GM18505 (cell line): ENCODE data around the gene SPSB4.
"Not testable (repeated sequence)": the region's sequence is repeated elsewhere in the genome, so short reads cannot be mapped to it uniquely, and the experiment has no call there.

Experiments
- ATAC-seq: cut with Tn5 transposase; IDR thresholded peaks from one replicate; pipeline ENCODE4 v1.9.1; 2021; ENCODE audit not compliant: unreplicated experiment
- POLR2A ChIP-seq: IDR thresholded peaks from 4 replicates; pipeline ENCODE4 v1.6.1; 2011; ENCODE audit warnings: borderline replicate concordance; ENCODE audit not compliant: insufficient read depth, insufficient read length; ENCODE audit errors: extremely low read depth

Gene SPSB4

DNA sequence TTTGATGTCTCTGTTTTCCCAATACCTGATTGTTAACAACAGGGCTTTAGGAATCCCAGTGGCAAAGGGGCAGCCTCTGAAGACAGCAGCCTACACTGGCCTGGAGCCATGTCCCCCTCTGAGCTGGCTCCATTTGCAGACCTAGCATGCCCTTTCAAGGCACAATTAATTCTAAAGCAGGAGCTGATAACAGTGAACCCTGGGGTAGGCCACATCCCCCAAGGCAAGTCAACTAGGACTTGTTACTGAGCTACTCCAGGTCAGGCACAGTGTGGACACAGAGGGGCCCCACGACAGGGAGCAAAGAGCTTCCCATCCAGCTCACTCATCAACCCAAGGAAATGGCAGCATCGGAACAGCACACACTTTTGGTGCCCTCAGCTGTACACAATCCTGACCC, 51.9 kb downstream of the SPSB4 start:
- TF ChIP-seq POLR2A = no peak
- ATAC-seq = no peak

DNA sequence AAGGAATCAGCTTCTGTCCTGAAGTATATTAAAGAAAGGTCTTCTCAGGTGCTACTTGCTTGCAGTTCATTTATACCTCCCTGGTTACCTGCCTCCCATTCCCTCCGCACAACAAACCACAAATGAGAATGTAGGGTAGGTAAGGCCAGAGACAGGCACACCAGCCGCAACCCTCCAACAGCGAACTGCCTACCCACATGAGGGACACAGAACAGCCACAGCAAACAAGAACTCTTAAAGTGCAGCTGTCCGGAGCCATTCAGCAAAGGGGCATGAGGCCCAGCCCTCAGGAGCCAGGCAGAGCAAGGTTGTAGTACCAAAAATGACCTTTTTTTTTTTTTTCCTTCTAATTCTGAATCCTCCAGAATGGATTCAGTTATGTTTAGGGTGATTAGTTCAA, 52.4 kb downstream of the SPSB4 start:
- no peak for ATAC-seq
- no peak for TF ChIP-seq POLR2A

DNA sequence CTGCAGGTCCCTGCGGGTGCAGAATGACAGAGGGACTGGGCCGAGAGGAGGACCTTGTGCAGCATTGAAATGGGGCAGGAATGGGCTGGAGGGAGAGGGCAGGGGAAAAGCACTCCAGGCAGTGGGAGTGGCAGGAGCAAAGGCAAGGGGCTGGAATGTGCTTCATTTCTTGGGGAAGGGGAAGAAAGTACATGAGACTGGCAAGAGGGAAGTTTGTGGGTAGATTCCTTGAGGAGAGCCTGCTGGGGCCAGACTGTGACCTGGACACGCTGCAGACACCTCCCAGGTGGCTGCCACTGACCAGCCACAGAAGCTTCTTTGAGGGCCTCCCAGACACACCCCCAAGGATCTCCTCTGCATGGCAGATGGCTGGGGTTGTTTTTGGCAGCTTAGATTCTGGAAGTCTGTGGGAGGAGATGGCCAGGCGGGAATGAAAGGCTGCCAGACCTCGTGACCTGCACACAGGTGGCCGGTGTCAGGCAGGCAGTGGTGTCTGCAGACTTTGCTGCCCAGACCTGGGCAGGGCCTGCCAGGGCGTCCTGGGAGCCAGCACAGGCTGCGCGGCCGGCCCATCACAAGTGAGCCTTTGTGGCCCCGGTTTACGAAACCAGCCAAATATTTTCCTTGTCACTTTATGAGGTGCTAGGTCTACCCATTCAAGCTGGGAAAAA, 53.1 kb downstream of the SPSB4 start:
- no peak for ATAC-seq
- TF ChIP-seq POLR2A = no peak

DNA sequence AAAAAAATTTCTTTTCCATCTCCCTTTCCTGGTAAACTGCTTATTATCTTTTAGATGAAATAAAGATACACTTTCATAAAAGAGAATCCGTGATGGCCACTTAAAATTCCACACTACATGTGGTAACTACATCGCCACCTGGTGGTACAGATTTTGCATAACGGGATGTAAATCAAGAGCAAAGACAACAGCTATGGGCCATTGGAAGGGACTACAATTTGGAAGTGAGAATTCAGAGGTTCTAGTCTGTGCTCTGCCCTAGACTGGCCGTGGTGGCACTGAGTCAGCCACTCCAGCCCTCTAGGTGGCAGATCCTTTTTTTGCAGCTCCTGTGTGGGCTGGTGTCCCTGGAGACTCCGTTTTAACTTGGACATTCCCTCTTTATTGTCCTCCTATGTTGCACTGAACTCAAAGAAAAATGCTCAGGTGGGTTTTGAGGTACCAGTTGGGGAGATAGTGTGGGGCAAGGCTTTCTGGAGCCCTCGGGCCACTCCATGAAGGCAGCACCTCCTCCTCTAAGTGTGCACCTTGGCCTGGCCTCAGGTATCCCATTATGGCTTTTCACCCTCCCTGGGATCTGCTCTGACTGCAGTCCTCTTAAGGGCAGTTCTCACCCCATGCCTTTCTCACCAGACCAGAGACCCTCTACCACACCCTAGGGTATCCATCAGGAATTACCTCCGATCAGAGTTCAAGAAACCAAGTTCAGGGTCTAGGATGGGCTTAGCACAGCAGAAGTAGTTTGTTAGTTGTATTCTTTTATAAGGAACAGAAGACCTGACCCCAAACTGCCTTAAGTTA, 54.9 kb downstream of the SPSB4 start:
- no peak for ATAC-seq
- no peak for TF ChIP-seq POLR2A

DNA sequence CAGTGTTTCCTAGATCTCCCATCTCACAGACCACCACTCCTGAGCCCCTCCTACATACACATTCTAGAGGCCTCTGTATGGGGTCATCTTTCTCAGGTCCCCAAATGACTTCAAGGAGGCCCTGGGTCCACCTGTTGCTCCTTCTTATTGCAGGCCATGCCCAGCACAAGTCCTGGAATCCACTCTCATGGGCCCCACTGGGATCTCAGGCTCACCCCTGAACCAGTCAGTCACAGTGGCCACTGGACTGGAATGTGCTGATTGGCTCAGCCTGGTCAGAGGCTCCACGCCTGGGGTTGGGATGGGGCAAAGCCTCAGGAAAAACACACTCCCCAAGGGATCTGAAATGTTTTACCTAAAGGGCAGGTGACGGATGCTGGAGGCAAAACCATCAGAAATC, 55.7 kb downstream of the SPSB4 start:
- no peak for ATAC-seq

DNA sequence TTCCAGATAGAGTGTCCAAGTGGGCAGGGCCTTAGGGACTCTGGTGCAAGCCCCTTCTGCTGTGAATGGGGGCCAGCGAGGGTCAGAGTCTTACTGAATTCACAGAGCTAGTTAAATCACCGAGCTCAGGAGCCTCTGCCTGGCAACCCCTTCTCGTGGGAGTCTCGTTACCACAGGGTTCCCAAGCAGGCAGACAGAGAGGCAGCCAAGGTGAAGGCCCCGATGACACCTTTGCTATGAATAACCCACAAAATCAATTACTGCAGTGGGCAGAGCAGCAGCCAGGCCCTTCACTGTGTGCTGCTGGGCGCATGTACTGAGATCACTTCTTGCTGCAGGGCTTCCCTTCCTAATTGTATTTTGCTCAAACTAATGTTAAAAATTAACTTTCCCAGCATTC, 56.9 kb downstream of the SPSB4 start:
- ATAC-seq = no peak
- TF ChIP-seq POLR2A = no peak

More for the DNA sequence above, 55.7 kb downstream of the SPSB4 start:
- TF ChIP-seq POLR2A = no peak

DNA sequence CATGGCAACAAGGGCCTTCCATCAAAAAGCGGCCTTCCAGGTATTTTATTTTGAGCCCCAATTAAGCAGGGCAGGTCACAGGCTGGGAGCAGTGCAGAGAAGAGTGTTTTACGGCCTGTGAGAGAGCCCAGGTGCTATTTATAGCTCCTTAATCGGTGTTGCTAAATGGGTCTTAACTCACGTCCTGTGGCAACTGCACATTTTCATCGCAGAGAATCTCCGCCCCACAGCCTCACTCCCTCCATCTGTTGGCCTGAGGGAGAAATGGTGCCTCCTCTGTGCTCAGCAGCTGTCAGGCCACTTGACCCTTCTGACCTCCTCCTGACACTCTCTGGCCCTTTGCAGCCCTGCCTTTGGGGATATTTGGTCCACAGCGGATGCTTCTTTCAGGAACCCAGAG, 58.6 kb downstream of the SPSB4 start:
- no peak for ATAC-seq
- TF ChIP-seq POLR2A = no peak

DNA sequence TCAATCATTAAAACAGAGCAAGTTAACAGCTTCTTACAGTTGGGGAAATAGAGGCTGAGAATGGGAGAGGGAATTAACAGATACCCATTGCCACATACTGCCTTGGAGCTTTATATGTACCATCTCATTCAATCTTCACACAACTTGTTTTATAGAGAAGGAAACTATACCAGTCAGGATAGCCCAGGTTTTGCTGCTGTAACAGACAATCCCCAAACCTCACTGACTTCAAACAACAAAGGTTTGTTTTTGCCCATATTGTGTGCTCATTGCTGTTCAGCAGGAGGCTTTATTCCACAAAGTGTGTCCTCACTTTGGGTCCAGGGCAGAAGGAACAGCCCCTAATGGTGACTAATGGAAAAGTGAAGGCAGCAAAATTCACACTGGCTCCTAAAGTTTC, 59.2 kb downstream of the SPSB4 start:
- ATAC-seq = no peak
- TF ChIP-seq POLR2A = no peak

DNA sequence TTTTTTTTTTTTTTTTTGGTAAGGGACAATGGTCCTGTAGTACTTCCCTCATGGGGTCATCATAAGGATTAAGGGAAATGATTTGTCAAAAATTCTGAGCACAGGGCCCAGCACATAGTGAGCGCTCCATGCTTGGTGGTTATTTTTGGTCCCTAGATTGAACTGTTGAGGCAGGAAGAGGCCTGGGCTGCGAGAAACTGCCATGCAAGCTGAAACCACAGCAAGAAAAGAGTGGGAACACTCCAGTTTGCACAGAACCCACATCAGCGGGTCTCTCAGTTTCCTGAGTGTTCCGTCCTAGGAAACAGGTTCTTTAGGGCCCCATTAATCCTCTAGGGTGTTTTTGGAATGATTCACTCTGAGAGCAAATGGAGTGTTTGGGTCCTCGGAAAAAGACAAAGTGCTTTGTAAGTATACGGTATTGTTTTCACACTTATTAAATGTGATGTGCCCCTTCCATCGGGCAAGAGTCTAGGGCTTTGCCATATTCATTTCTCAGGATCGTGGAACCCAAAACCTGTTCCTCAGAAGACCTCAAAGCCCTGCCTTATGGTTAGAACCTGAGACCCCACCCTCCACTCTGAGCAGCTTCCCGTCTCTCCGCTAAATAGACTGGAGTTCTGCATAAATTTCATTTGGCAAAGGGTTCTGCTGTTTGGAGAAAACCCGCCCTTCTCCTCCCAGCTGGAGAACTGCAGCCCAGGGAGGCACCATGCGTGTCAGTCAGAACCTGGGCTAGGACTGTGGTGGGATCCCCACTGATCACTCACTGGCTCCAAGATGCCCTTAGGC, 60.4 kb downstream of the SPSB4 start:
- ATAC-seq = no peak
- no peak for TF ChIP-seq POLR2A

DNA sequence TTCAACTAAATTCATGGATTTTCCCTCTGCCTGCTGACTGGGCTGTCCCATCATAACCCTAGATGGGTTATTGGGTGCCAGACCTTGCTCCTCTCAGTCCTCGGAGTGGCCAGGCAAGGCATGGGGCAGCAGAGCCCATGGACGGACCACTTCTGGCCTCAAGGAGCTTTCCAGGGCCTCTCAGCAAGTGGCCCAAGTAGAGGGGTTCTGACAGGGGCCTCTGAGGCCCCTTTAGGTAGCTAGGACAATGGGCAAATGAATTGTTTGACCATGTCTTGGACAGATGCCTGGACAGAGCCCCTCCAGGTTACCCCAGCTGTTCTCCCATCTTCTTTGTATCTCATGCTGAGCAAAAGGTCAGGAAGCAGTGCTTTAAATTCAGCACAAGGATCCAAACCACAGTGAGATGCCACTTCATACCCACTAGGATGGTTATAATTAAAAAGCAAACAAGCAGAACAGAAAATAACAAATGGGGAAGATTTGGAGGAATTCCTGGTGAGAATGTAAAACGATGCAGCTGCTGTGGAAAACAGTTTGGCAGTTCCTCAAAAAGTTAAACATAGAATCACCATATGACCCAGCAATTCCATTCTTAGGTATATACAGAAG, 61.6 kb downstream of the SPSB4 start:
- no peak for ATAC-seq
- no peak for TF ChIP-seq POLR2A

DNA sequence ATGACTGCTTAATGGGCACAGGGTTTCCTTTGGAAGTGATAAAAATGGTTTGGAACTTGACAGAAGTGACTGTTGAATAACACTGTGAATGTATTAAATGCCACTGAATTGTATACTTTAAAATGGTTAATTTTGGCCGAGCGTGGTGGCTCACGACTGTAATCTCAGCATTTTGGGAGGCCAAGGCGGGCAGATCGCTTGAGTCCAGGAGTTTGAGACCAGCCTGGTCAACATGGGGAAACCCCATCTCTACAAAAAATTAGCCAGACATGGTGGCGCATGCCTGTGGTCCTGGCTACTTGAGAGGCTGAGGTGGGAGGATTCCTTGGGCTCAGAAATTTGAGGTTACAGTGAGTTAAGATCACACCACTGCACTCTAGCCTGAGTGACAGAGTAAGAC, 62.5 kb downstream of the SPSB4 start:
- ATAC-seq = not testable (repeated sequence)

DNA sequence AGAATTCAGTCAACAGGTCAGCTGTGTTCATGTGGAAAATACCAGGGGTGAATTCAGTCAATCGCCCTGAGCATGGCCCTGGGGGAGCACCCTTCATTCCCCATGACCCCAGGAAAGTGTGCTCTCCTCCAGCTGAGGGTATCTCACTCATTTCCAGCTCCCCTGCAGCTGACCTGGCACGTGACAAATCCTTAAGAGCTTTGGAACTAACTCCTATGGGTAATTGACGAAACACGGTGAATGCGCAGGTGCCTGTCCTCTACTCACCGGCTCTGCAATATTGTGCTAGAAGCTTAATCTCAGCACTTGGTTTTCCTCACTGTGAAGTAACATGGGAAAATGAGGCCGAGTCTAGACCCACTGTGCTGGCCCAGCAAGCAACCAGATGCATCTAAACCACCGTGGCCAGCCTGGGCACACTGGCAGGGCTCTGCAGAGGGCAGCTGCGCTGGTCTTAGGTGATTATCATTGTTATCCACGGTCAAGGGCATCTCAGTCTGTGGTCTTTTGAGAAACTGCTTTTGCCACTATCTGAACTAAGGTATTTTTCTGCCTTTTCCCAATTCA, 63.1 kb downstream of the SPSB4 start:
- ATAC-seq = no peak
- TF ChIP-seq POLR2A = no peak

DNA sequence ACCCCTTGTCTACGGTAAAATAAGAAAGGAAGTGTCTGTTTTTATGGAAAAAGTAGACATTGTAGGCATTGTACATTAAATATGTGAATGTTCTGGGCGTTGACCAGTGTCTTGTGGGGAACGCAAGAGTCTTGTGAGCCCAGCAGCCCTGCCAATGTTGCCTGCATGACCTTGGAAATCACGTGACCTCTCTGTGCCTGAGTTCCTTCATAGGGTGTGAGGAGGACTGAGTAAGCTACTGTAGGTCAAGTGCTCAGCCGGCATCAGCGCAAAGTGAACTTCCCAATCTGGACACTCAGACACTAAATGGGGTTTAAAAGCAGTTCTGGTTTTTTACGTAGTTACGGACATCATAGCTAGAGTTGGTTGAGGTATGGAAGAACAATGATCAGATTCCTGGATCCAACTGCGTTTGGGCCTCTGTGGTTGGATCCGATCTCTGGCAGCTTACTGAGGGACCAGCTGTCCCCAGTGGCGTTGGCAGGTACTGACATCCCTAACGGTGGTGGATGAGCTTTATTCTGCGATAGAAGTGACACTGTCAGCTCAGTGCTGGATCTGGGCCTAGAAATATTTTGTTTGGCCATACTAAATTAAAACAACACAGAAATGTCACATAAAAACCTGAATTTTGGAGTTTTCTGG, 63.8 kb downstream of the SPSB4 start:
- no peak for ATAC-seq
- TF ChIP-seq POLR2A = no peak
